ENCODE measurements around the gene FAM83D. TPM values are rescaled to one million over a fixed set of nuclear protein-coding genes. Genes with fewer than 3 reads are reported as not detected.

FAM83D gene
- total RNA-seq, 1 experiment from 2014 or later = 48.1 TPM

DNA sequence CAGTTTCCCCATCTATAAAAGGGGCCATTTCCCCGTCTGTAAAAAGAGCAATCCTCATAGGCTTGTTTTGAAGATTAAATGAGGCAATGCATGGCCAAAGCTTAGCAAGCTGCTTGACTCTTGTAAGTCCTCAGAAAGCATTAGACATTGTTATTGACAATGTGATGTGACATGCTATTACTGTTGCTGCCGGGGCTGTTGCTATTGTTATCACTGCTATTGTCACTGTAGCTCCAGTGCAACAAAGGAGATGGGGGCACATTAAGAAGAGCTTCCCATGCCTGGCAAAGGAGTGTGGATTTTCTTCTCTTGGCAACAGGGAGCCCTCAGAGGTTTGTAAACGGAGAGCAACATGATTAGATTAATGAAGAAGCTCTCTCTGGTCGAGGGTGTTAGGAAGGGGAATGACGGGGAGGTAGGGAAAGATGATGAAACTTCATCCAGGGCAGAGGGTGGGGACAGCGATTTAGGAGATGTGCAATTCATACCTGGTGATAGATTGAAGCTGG, 33.1 kb upstream of the FAM83D start:
- Histone ChIP-seq H3K18ac (ENCODE audit: insufficient read length, low read depth, low read length) (no peak overlapping the region), H3K14ac (ENCODE audit: insufficient read depth, low read length) (no peak overlapping the region), H4K20me1 (ENCODE audit: control insufficient read depth, insufficient read depth, insufficient read length) (no peaks in the 10 kb centered on the region), H3K4me2 (ENCODE audit: insufficient read depth, insufficient read length, low read length) (peak overlapping the region; percentile 48), H3T11ph (ENCODE audit: low read length) (no peak overlapping the region), H3K79me2 (ENCODE audit: insufficient read depth, low read length) (no peaks in the 10 kb centered on the region), H2BK20ac (ENCODE audit: low read depth, low read length, poor library complexity, severe bottlenecking) (no peak overlapping the region), H2AFZ (ENCODE audit: low read length) (no peak overlapping the region), H2BK5ac (ENCODE audit: insufficient read length, low read length) (no peak overlapping the region), H3K9ac (ENCODE audit: extremely low read depth, insufficient read length, low read length) (no peak overlapping the region), H4K91ac (ENCODE audit: insufficient read length, low read depth, low read length) (no peak overlapping the region), H3K4ac (ENCODE audit: low read depth, low read length) (no peak overlapping the region), H3K23me2 (ENCODE audit: insufficient read length, low read depth, low read length, poor library complexity, severe bottlenecking) (peaks cover 5% of the 10 kb centered on the region), H3K23ac (ENCODE audit: insufficient read length, low read depth, low read length) (no peak overlapping the region), H2BK12ac (ENCODE audit: insufficient read length, low read depth, low read length) (no peak overlapping the region), H4K5ac (ENCODE audit: insufficient read length, low read depth, low read length) (no peak overlapping the region), H4K8ac (replicated peaks; ENCODE audit: insufficient read length, low read depth, low read length) (no peak overlapping the region), H2AK5ac (ENCODE audit: insufficient read length, low read length) (no peak overlapping the region), H3K79me1 (ENCODE audit: insufficient read depth, low read depth, low read length, poor library complexity, severe bottlenecking) (no peaks in the 10 kb centered on the region), H3K56ac (ENCODE audit: insufficient read length, low read depth, low read length) (no peak overlapping the region), H3K4me1 (ENCODE audit: insufficient read depth, low read length) (peaks cover 3% of the 10 kb centered on the region; the same call in 1 of the 2 replicates), H3K9me3 (ENCODE audit: control insufficient read depth, low read depth, low read length) (no peaks in the 10 kb centered on the region), H3K27ac (ENCODE audit: insufficient read length, low read depth, low read length) (no peak overlapping the region), H2BK15ac (ENCODE audit: low read depth, low read length) (no peak overlapping the region), H3K27me3 (ENCODE audit: insufficient read depth, low read length) (no peaks in the 10 kb centered on the region), H2BK120ac (ENCODE audit: low read depth, low read length, poor library complexity, severe bottlenecking) (no peak overlapping the region)
- Mint-ChIP-seq H3K27ac (peak overlapping the region in 1 of 3 experiments; percentile 10; a peak in 1 of 7 replicates), H3K27me3 (ENCODE audit: low read depth) (peaks cover 1% of the 10 kb centered on the region; the same call in 1 of the 2 replicates), H3K9me3 (no peaks in the 10 kb centered on the region), H3K4me1 (peaks cover 18 to 19% of the 10 kb centered on the region in 2 experiments), H3K4me3 (no peak overlapping the region), H3K36me3 (ENCODE audit: insufficient read depth in 1 of 3, low read depth in 3 of 3) (no peaks in the 10 kb centered on the region; a peak in 1 of 7 replicates)
- TF ChIP-seq, protein P1, sequence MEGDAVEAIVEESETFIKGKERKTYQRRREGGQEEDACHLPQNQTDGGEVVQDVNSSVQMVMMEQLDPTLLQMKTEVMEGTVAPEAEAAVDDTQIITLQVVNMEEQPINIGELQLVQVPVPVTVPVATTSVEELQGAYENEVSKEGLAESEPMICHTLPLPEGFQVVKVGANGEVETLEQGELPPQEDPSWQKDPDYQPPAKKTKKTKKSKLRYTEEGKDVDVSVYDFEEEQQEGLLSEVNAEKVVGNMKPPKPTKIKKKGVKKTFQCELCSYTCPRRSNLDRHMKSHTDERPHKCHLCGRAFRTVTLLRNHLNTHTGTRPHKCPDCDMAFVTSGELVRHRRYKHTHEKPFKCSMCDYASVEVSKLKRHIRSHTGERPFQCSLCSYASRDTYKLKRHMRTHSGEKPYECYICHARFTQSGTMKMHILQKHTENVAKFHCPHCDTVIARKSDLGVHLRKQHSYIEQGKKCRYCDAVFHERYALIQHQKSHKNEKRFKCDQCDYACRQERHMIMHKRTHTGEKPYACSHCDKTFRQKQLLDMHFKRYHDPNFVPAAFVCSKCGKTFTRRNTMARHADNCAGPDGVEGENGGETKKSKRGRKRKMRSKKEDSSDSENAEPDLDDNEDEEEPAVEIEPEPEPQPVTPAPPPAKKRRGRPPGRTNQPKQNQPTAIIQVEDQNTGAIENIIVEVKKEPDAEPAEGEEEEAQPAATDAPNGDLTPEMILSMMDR (conservative IDR thresholded peaks at IDR 0.05) = no peak
- DNase-seq = no peak
- no CpG with 5 or more reads among the region's 6 CpGs for WGBS (ENCODE audit: extremely low coverage, insufficient read length, low lambda C conversion rate)
